ENCODE data around the gene DNASE1L1. TPM values are rescaled to one million over a fixed set of nuclear protein-coding genes. Genes with fewer than 3 reads are reported as not detected.

The DNASE1L1 gene
- total RNA-seq, 1 experiment from 2014 or later: 8.3 TPM

DNA sequence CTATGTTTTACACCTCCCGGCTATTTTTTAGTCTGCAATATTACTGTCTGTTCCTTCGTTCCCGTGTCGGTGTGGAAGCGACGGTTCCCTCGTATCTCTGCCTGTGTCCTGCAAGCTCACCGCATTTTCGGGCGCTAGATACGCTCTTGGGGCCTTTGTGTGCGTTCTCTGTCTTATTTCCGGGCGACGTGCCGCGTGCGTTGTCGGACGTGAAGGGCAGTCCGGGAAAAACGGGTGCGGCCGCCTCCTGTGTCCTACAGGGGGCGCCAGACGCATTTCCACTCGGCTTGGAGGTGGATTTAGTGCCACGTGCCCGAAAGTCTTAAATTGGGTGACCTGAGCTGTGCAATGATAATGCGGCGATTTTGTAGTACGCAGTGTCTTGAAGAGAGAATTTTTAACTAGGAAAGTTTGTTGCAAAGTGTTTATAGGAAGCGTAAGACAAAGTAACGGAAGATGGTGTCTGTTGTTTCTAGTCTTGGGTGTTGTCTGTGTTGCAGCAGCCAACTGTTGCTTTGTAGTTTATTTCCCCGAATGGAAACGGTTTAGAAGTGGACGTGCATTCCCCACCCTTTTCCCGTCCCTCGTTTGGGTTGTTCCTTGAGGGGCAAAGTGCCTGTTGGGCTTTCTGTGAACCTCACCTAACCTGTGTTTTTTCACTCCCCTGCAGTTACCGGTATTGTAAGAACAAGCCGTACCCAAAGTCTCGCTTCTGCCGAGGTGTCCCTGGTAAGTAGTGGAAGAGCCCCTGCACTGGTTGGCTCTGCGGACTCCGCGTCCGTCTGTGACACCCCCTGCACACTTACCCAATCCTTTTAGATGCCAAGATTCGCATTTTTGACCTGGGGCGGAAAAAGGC is 10.2 kb downstream of the DNASE1L1 start:
- H3K36me3 ChIP-seq (ENCODE audit: insufficient read depth, low read length, poor library complexity, severe bottlenecking): peaks cover 25% of the 10 kb centered on the region
- DNase-seq (ENCODE audit: low spot score): peak; percentile 81
- intact Hi-C loops (cut with micrococcal nuclease; ENCODE audit: unreplicated experiment): loop anchor here (10.0 kb wide), 1 partner anchor 424 kb away; the partner anchor contains the start of genes HCFC1 and TMEM187
- no peaks in the 10 kb centered on the region for H3K27me3 ChIP-seq (replicated peaks; ENCODE audit: insufficient read depth, low read depth, low read length, poor library complexity)
- peak overlapping the region; percentile 100 for H3K27ac ChIP-seq (ENCODE audit: low read depth, low read length, poor library complexity, severe bottlenecking)
- no peaks in the 10 kb centered on the region for H3K4me1 ChIP-seq (ENCODE audit: insufficient read depth, low read length, poor library complexity, severe bottlenecking)
- TSS peak; percentile 82 for BruUV-seq (replicated peaks)
- TF ChIP-seq, protein P1, sequence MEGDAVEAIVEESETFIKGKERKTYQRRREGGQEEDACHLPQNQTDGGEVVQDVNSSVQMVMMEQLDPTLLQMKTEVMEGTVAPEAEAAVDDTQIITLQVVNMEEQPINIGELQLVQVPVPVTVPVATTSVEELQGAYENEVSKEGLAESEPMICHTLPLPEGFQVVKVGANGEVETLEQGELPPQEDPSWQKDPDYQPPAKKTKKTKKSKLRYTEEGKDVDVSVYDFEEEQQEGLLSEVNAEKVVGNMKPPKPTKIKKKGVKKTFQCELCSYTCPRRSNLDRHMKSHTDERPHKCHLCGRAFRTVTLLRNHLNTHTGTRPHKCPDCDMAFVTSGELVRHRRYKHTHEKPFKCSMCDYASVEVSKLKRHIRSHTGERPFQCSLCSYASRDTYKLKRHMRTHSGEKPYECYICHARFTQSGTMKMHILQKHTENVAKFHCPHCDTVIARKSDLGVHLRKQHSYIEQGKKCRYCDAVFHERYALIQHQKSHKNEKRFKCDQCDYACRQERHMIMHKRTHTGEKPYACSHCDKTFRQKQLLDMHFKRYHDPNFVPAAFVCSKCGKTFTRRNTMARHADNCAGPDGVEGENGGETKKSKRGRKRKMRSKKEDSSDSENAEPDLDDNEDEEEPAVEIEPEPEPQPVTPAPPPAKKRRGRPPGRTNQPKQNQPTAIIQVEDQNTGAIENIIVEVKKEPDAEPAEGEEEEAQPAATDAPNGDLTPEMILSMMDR (conservative IDR thresholded peaks at IDR 0.05; ENCODE audit: low read depth, low read length): peak; percentile 83
- TF ChIP-seq EZH2 (IDR thresholded peaks at IDR 0.05; ENCODE audit: borderline replicate concordance, low read depth, low read length, poor library complexity, severe bottlenecking): no peak
- CTCF ChIA-PET: no interaction called here
- POLR2A ChIA-PET (ENCODE audit: low non-redundant PET): no interaction called here
- H3K9me3 ChIP-seq (ENCODE audit: low read depth, low read length, poor library complexity, severe bottlenecking): no peaks in the 10 kb centered on the region
- peak overlapping the region; percentile 89 for H3K4me3 ChIP-seq (ENCODE audit: low read depth, low read length, poor library complexity, severe bottlenecking)

DNA sequence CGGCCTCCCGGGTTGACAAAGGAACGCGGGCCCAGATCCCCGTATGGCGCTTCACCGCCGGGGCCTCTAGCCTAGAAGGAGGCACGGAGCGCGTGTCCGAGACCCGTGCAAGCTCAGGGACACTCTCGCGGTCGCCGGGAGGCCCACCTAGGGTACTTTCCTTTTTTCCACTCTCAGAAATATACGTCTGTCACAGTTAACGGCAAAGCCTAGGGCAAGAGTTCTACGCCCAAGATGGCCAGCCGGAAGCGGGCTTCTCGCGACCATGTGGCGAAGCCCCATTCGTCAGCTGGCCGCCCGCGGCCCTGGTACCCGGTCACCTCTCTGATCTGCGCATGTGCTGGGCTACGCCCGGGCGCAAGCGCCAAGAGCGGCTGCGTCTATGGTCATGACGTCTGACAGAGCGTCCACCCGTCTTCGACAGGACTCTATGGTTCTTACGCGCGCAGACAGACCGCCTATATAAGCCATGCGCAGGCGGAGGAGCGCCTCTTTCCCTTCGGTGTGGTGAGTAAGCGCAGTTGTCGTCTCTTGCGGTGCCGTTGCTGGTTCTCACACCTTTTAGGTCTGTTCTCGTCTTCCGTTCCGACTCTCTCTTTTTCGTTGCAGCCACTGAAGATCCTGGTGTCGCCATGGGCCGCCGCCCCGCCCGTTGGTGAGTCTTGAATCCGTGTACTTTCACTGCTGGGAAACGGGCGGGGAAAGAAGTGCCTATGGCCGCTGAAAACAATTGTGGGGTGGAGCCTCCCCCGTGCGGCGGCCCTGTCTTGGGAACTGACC is 11.0 kb downstream of the DNASE1L1 start, which contains the start of gene RPL10:
Gene RPL10 (plus strand): TSS at position 490 of the 780 bp plus-strand sequence. CDS start 143 bp downstream, at position 633.
- POLR2A ChIA-PET (ENCODE audit: low non-redundant PET): interaction anchor here (0.6 to 1.1 kb wide), 4 partner anchors 17 to 129 kb away, joined by 3 to 4 read pairs (median 3); no protein-coding TSS in a partner anchor
- DNase-seq (ENCODE audit: low spot score): peak; percentile 96
- H3K27ac ChIP-seq (ENCODE audit: low read depth, low read length, poor library complexity, severe bottlenecking): peak within 1 kb of the TSS; percentile 100
- H3K27me3 ChIP-seq (replicated peaks; ENCODE audit: insufficient read depth, low read depth, low read length, poor library complexity): no peaks in the 10 kb centered on the region
- no peak for TF ChIP-seq EZH2 (IDR thresholded peaks at IDR 0.05; ENCODE audit: borderline replicate concordance, low read depth, low read length, poor library complexity, severe bottlenecking)
- TF ChIP-seq, protein P1 (conservative IDR thresholded peaks at IDR 0.05; ENCODE audit: low read depth, low read length): no peak
- H3K4me1 ChIP-seq (ENCODE audit: insufficient read depth, low read length, poor library complexity, severe bottlenecking): no peaks in the 10 kb centered on the region
- CTCF ChIA-PET: no interaction called here
- intact Hi-C loops (cut with micrococcal nuclease; ENCODE audit: unreplicated experiment): loop anchor here (10.0 kb wide), 1 partner anchor 423 kb away; the partner anchor contains the start of genes HCFC1 and TMEM187
- no TSS peak for BruUV-seq (replicated peaks)
- H3K4me3 ChIP-seq (ENCODE audit: low read depth, low read length, poor library complexity, severe bottlenecking): peak within 1 kb of the TSS; percentile 89
- no peaks in the 10 kb centered on the region for H3K9me3 ChIP-seq (ENCODE audit: low read depth, low read length, poor library complexity, severe bottlenecking)
- peaks cover 25% of the 10 kb centered on the region for H3K36me3 ChIP-seq (ENCODE audit: insufficient read depth, low read length, poor library complexity, severe bottlenecking)

Measured in A673 (cell line).